GM12878 (cell line): ENCODE results near the gene TMPRSS11B.

ENCODE experiments used
- E2F8 ChIP-seq: fragments of 450-650 bp; IDR thresholded peaks from 2 replicates; pipeline ENCODE4 v1.6.1; 2018; ENCODE audit warnings: mild to moderate bottlenecking, low read depth, moderate library complexity; ENCODE audit not compliant: partially characterized antibody
- PAX5 ChIP-seq: IDR thresholded peaks from 2 replicates; pipeline ENCODE4 v1.6.1; 2011; ENCODE audit warnings: low read depth, low read length, borderline replicate concordance

GRCh38 chr4:68250151-68250930, 4.8 kb upstream of the TMPRSS11B start:
- no peak for TF ChIP-seq E2F8
- TF ChIP-seq PAX5: no peak
